ENCODE measurements around the gene NRG4. TPM values are rescaled to one million over a fixed set of nuclear protein-coding genes. Genes with fewer than 3 reads are reported as not detected.

The NRG4 gene
- total and polyA plus RNA-seq, 9 of the 15 experiments (the other 6 are each of a cell fraction or from before 2014, with no cell fraction given), result 0.33 to 2.5 (median 0.76) TPM

GRCh38 chr15:76011627-76012551 lies at the start of gene NRG4 (continued):
- TF ChIP-seq, protein P1, sequence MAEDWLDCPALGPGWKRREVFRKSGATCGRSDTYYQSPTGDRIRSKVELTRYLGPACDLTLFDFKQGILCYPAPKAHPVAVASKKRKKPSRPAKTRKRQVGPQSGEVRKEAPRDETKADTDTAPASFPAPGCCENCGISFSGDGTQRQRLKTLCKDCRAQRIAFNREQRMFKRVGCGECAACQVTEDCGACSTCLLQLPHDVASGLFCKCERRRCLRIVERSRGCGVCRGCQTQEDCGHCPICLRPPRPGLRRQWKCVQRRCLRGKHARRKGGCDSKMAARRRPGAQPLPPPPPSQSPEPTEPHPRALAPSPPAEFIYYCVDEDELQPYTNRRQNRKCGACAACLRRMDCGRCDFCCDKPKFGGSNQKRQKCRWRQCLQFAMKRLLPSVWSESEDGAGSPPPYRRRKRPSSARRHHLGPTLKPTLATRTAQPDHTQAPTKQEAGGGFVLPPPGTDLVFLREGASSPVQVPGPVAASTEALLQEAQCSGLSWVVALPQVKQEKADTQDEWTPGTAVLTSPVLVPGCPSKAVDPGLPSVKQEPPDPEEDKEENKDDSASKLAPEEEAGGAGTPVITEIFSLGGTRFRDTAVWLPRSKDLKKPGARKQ (CRISPR knock-in tag; IDR thresholded peaks at IDR 0.05), result no peak
- no peak for TF ChIP-seq ZNF263 (CRISPR knock-in tag; IDR thresholded peaks at IDR 0.05; ENCODE audit: borderline replicate concordance)
- no peak for TF ChIP-seq CBX1 (IDR thresholded peaks at IDR 0.05; ENCODE audit: low read depth)
- no peak for TF ChIP-seq BCOR (IDR thresholded peaks at IDR 0.05)
- TF ChIP-seq YBX1 (IDR thresholded peaks at IDR 0.05), result no peak
- TF ChIP-seq THAP7 (CRISPR knock-in tag; IDR thresholded peaks at IDR 0.05), result no peak
- TF ChIP-seq, protein P2, sequence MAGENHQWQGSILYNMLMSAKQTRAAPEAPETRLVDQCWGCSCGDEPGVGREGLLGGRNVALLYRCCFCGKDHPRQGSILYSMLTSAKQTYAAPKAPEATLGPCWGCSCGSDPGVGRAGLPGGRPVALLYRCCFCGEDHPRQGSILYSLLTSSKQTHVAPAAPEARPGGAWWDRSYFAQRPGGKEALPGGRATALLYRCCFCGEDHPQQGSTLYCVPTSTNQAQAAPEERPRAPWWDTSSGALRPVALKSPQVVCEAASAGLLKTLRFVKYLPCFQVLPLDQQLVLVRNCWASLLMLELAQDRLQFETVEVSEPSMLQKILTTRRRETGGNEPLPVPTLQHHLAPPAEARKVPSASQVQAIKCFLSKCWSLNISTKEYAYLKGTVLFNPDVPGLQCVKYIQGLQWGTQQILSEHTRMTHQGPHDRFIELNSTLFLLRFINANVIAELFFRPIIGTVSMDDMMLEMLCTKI (IDR thresholded peaks at IDR 0.05; ENCODE audit: partially characterized antibody), result no peak
- no peak for TF ChIP-seq MCM3 (IDR thresholded peaks at IDR 0.05)
- no peak for TF ChIP-seq CBX8 (IDR thresholded peaks at IDR 0.05; ENCODE audit: borderline replicate concordance, extremely low read depth, low read depth, low read length, poor library complexity, severe bottlenecking)
- TF ChIP-seq ELF4 (CRISPR knock-in tag; IDR thresholded peaks at IDR 0.05), result no peak
- TF ChIP-seq TCFL5 (CRISPR knock-in tag; conservative IDR thresholded peaks at IDR 0.05), result no peak
- TF ChIP-seq E2F8 (IDR thresholded peaks at IDR 0.05; ENCODE audit: low read depth, partially characterized antibody), result no peak
- no peak for TF ChIP-seq ZNF274 (IDR thresholded peaks at IDR 0.05; ENCODE audit: borderline replicate concordance, low read depth, low read length)
- TF ChIP-seq ZC3H11A (IDR thresholded peaks at IDR 0.05; ENCODE audit: low read depth, low read length), result no peak
- TF ChIP-seq WHSC1 (IDR thresholded peaks at IDR 0.05; ENCODE audit: low read length), result no peak
- TF ChIP-seq ZNF79 (CRISPR knock-in tag; IDR thresholded peaks at IDR 0.05; ENCODE audit: low read depth), result no peak
- TF ChIP-seq CCNT2 (IDR thresholded peaks at IDR 0.05; ENCODE audit: borderline replicate concordance, extremely low read depth, insufficient read length, low read depth, low read length), result no peak
- no peak for TF ChIP-seq HES1 (IDR thresholded peaks at IDR 0.05; ENCODE audit: low read depth)
- peak; percentile 37; the same call in 1 of the 2 replicates for TF ChIP-seq FOXM1 (IDR thresholded peaks at IDR 0.05; ENCODE audit: low read depth)
- TF ChIP-seq FOXM1 (CRISPR knock-in tag; IDR thresholded peaks at IDR 0.05; ENCODE audit: low read depth), result no peak
